ENCODE measurements around the gene HNRNPA0.

DNA sequence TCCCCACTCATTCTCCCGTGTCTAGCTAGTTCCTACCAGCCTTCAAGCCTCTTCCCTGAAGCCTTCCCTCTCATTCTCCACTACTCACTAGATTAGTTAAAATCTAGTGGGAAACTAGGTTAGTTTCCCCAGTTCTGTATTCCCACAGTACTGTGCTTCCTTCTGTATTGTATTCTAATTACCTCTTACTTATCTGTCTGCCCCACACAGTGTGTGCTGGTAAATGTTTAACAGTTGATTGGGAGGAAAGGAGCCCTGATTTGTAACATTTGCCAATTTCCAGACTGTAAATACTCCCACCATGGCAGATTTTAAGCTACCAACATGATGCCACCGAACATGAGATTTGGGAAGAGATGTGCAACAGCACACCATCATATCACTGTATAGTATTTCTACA is 26.5 kb downstream of the HNRNPA0 start:
- TF ChIP-seq, protein P1, sequence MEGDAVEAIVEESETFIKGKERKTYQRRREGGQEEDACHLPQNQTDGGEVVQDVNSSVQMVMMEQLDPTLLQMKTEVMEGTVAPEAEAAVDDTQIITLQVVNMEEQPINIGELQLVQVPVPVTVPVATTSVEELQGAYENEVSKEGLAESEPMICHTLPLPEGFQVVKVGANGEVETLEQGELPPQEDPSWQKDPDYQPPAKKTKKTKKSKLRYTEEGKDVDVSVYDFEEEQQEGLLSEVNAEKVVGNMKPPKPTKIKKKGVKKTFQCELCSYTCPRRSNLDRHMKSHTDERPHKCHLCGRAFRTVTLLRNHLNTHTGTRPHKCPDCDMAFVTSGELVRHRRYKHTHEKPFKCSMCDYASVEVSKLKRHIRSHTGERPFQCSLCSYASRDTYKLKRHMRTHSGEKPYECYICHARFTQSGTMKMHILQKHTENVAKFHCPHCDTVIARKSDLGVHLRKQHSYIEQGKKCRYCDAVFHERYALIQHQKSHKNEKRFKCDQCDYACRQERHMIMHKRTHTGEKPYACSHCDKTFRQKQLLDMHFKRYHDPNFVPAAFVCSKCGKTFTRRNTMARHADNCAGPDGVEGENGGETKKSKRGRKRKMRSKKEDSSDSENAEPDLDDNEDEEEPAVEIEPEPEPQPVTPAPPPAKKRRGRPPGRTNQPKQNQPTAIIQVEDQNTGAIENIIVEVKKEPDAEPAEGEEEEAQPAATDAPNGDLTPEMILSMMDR (IDR thresholded peaks at IDR 0.05 in 2 of 3, conservative IDR thresholded peaks at IDR 0.05 in 1 of 3; ENCODE audit: borderline replicate concordance in 1 of 3, insufficient read depth in 1 of 3, low read depth in 2 of 3, low read length in 2 of 3) = no peak
- TF ChIP-seq, protein P2, sequence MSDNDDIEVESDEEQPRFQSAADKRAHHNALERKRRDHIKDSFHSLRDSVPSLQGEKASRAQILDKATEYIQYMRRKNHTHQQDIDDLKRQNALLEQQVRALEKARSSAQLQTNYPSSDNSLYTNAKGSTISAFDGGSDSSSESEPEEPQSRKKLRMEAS (IDR thresholded peaks at IDR 0.05) = no peak
- TF ChIP-seq EZH2 (IDR thresholded peaks at IDR 0.05) (no peak), POLR2A (IDR thresholded peaks at IDR 0.05; ENCODE audit: borderline replicate concordance, extremely low read depth, insufficient read depth, insufficient read length) (no peak), EZH2phosphoT487 (IDR thresholded peaks at IDR 0.05; ENCODE audit: borderline replicate concordance) (no peak), TCF7L2 (IDR thresholded peaks at IDR 0.05; ENCODE audit: borderline replicate concordance, extremely low read depth, insufficient read depth, insufficient read length) (no peak), CEBPB (IDR thresholded peaks at IDR 0.05; ENCODE audit: low read depth) (no peak), EGR1 (IDR thresholded peaks at IDR 0.05; ENCODE audit: low read depth) (no peak), ELF1 (IDR thresholded peaks at IDR 0.05; ENCODE audit: borderline replicate concordance, low read depth) (no peak)
- TF ChIP-seq, protein P3, sequence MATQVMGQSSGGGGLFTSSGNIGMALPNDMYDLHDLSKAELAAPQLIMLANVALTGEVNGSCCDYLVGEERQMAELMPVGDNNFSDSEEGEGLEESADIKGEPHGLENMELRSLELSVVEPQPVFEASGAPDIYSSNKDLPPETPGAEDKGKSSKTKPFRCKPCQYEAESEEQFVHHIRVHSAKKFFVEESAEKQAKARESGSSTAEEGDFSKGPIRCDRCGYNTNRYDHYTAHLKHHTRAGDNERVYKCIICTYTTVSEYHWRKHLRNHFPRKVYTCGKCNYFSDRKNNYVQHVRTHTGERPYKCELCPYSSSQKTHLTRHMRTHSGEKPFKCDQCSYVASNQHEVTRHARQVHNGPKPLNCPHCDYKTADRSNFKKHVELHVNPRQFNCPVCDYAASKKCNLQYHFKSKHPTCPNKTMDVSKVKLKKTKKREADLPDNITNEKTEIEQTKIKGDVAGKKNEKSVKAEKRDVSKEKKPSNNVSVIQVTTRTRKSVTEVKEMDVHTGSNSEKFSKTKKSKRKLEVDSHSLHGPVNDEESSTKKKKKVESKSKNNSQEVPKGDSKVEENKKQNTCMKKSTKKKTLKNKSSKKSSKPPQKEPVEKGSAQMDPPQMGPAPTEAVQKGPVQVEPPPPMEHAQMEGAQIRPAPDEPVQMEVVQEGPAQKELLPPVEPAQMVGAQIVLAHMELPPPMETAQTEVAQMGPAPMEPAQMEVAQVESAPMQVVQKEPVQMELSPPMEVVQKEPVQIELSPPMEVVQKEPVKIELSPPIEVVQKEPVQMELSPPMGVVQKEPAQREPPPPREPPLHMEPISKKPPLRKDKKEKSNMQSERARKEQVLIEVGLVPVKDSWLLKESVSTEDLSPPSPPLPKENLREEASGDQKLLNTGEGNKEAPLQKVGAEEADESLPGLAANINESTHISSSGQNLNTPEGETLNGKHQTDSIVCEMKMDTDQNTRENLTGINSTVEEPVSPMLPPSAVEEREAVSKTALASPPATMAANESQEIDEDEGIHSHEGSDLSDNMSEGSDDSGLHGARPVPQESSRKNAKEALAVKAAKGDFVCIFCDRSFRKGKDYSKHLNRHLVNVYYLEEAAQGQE (IDR thresholded peaks at IDR 0.05; ENCODE audit: low read depth) = no peak
- TF ChIP-seq, protein P4, sequence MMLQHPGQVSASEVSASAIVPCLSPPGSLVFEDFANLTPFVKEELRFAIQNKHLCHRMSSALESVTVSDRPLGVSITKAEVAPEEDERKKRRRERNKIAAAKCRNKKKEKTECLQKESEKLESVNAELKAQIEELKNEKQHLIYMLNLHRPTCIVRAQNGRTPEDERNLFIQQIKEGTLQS (IDR thresholded peaks at IDR 0.05) = no peak
- TF ChIP-seq, protein P5, sequence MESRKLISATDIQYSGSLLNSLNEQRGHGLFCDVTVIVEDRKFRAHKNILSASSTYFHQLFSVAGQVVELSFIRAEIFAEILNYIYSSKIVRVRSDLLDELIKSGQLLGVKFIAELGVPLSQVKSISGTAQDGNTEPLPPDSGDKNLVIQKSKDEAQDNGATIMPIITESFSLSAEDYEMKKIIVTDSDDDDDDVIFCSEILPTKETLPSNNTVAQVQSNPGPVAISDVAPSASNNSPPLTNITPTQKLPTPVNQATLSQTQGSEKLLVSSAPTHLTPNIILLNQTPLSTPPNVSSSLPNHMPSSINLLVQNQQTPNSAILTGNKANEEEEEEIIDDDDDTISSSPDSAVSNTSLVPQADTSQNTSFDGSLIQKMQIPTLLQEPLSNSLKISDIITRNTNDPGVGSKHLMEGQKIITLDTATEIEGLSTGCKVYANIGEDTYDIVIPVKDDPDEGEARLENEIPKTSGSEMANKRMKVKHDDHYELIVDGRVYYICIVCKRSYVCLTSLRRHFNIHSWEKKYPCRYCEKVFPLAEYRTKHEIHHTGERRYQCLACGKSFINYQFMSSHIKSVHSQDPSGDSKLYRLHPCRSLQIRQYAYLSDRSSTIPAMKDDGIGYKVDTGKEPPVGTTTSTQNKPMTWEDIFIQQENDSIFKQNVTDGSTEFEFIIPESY (IDR thresholded peaks at IDR 0.05; ENCODE audit: extremely low read depth, insufficient replicate concordance, low read length) = no peak
